ENCODE results near the gene UBE2M. TPM values are rescaled to one million over a fixed set of nuclear protein-coding genes. Genes with fewer than 3 reads are reported as not detected.
A peak's percentile ranks its signal among the peaks of the same experiment; 100 is the strongest.

The UBE2M gene
- polyA plus RNA-seq, 1 donor from 2014 or later = 138 TPM

DNA sequence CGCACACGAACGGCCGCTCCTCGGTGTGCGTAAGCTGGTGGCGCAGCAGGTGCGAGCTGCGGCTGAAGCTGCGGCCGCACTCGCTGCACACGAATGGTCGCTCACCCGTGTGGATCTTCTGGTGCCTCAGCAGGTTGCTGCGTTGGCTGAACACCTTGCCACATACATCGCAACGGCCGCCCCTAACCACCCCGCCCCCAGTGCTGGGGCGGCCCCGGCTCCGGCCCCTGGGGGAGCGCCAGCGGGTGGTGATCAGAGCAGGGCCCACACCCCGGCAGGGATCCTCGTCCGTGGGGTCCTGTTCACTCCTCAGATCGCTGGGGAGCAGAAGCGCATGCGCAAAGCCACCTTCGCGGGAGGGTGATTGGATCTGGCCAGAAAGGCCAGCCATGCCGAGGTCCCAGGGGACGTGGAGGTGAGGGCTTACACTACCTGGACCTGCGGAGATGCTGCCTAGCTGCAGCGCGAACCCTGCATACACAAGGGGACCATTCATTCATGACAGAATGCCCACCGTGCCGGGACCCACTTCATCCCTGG lies 4.7 kb upstream of the UBE2M start:
- Histone ChIP-seq H3K9me2 (ENCODE audit: insufficient read depth, low read length) (no peaks in the 10 kb centered on the region), H2AFZ (ENCODE audit: low read depth, low read length) (no peak overlapping the region)

More for the DNA sequence above, 4.7 kb upstream of the UBE2M start:
- Histone ChIP-seq H3K9ac (ENCODE audit: low read length) (peak overlapping the region; percentile 20), H4K20me1 (ENCODE audit: insufficient read depth) (no peaks in the 10 kb centered on the region), H3K4me3 (ENCODE audit: low read length) (peak overlapping the region; percentile 58), H3K9me3 (ENCODE audit: low read length) (no peaks in the 10 kb centered on the region), H3F3A (ENCODE audit: insufficient read depth, low read length, poor library complexity, severe bottlenecking) (peaks cover 7% of the 10 kb centered on the region), H3K36me3 (ENCODE audit: insufficient read depth, low read length) (no peaks in the 10 kb centered on the region), H3K27me3 (ENCODE audit: insufficient read depth, low read depth, low read length) (no peaks in the 10 kb centered on the region), H3K4me2 (ENCODE audit: low read length) (no peak overlapping the region), H3K27ac (ENCODE audit: low read length) (no peak overlapping the region), H3K79me2 (replicated peaks; ENCODE audit: insufficient read depth, low read length) (no peaks in the 10 kb centered on the region)
- no peak for TF ChIP-seq SMC3 (conservative IDR thresholded peaks at IDR 0.05; ENCODE audit: poor library complexity)
- TF ChIP-seq REST (IDR thresholded peaks at IDR 0.05; ENCODE audit: borderline replicate concordance) = no peak
- TF ChIP-seq MXI1 (conservative IDR thresholded peaks at IDR 0.05; ENCODE audit: poor library complexity, severe bottlenecking) = no peak
- no peak for TF ChIP-seq POLR2AphosphoS5 (IDR thresholded peaks at IDR 0.05)
- no peak for TF ChIP-seq CTCF (IDR thresholded peaks at IDR 0.05; ENCODE audit: poor library complexity, severe bottlenecking)
- TF ChIP-seq EZH2 (IDR thresholded peaks at IDR 0.05; ENCODE audit: borderline replicate concordance, insufficient read depth, low read length, poor library complexity, severe bottlenecking) = no peak
- TF ChIP-seq RAD21 (conservative IDR thresholded peaks at IDR 0.05) = no peak
- TF ChIP-seq TAF1 (IDR thresholded peaks at IDR 0.05; ENCODE audit: low read depth) = no peak
- TF ChIP-seq EP300 (conservative IDR thresholded peaks at IDR 0.05; ENCODE audit: poor library complexity, severe bottlenecking) = no peak

All from neural cell (in vitro differentiated cells).